ENCODE data around the gene CTSD.
"Not testable (repeated sequence)": the region's sequence is repeated elsewhere in the genome, so short reads cannot be mapped to it uniquely, and the experiment has no call there.

Gene CTSD

GRCh38 chr11:1763796-1764661, at the start of gene CTSD:
Gene CTSD (minus strand): TSS chr11:1763927. CDS start chr11:1763859, 68 bp downstream.
- H3K9ac ChIP-seq (ENCODE audit: low read length) = peak within 1 kb of the TSS; percentile 43
- peak within 1 kb of the TSS; percentile 79 for H3K4me3 ChIP-seq (ENCODE audit: low read length)
- peak within 1 kb of the TSS; percentile 57 for H3K27ac ChIP-seq (ENCODE audit: low read depth, low read length)
- no peaks in the 10 kb centered on the region for H3K27me3 ChIP-seq (ENCODE audit: control insufficient read depth, insufficient read depth, low read length)
- H3K4me1 ChIP-seq (ENCODE audit: control insufficient read depth, insufficient read depth, low read length) = peaks cover 7% of the 10 kb centered on the region
- peaks cover 10% of the 10 kb centered on the region for H3K36me3 ChIP-seq (ENCODE audit: control insufficient read depth, insufficient read depth, low read length)

GRCh38 chr11:1813356-1813755, 49.6 kb upstream of the CTSD start:
- H3K4me1 ChIP-seq (ENCODE audit: control insufficient read depth, insufficient read depth, low read length); H3K27me3 ChIP-seq (ENCODE audit: control insufficient read depth, insufficient read depth, low read length); H3K36me3 ChIP-seq (ENCODE audit: control insufficient read depth, insufficient read depth, low read length); H3K9ac ChIP-seq (ENCODE audit: low read length); H3K4me3 ChIP-seq (ENCODE audit: low read length); H3K27ac ChIP-seq (ENCODE audit: low read depth, low read length): not testable (repeated sequence)

- no peak overlapping the region for H3K4me3 ChIP-seq (ENCODE audit: low read length)
- no peaks in the 10 kb centered on the region for H3K4me1 ChIP-seq (ENCODE audit: control insufficient read depth, insufficient read depth, low read length)
- no peak overlapping the region for H3K9ac ChIP-seq (ENCODE audit: low read length)
- H3K27me3 ChIP-seq (ENCODE audit: control insufficient read depth, insufficient read depth, low read length) = peaks cover 2% of the 10 kb centered on the region
- no peaks in the 10 kb centered on the region for H3K36me3 ChIP-seq (ENCODE audit: control insufficient read depth, insufficient read depth, low read length)
- no peak overlapping the region for H3K27ac ChIP-seq (ENCODE audit: low read depth, low read length)
Observed at GRCh38 chr11:1812801-1813200, 49.1 kb upstream of the CTSD start.

GRCh38 chr11:1812274-1812673, 48.5 kb upstream of the CTSD start:
- Histone ChIP-seq H3K27me3 (ENCODE audit: control insufficient read depth, insufficient read depth, low read length) (peaks cover 2% of the 10 kb centered on the region), H3K9ac (ENCODE audit: low read length) (no peak overlapping the region)

GRCh38 chr11:1810761-1811160, 47.0 kb upstream of the CTSD start:
- H3K36me3 ChIP-seq (ENCODE audit: control insufficient read depth, insufficient read depth, low read length) = no peaks in the 10 kb centered on the region
- H3K27me3 ChIP-seq (ENCODE audit: control insufficient read depth, insufficient read depth, low read length) = peaks cover 2% of the 10 kb centered on the region
- H3K27ac ChIP-seq (ENCODE audit: low read depth, low read length) = no peak overlapping the region
- no peak overlapping the region for H3K4me3 ChIP-seq (ENCODE audit: low read length)
- no peak overlapping the region for H3K9ac ChIP-seq (ENCODE audit: low read length)
- no peaks in the 10 kb centered on the region for H3K4me1 ChIP-seq (ENCODE audit: control insufficient read depth, insufficient read depth, low read length)

More at GRCh38 chr11:1812274-1812673, 48.5 kb upstream of the CTSD start:
- no peaks in the 10 kb centered on the region for H3K4me1 ChIP-seq (ENCODE audit: control insufficient read depth, insufficient read depth, low read length)
- no peak overlapping the region for H3K4me3 ChIP-seq (ENCODE audit: low read length)
- no peak overlapping the region for H3K27ac ChIP-seq (ENCODE audit: low read depth, low read length)
- H3K36me3 ChIP-seq (ENCODE audit: control insufficient read depth, insufficient read depth, low read length) = no peaks in the 10 kb centered on the region

- Histone ChIP-seq H3K4me3 (ENCODE audit: low read length) (no peak overlapping the region), H3K4me1 (ENCODE audit: control insufficient read depth, insufficient read depth, low read length) (no peaks in the 10 kb centered on the region), H3K9ac (ENCODE audit: low read length) (no peak overlapping the region), H3K36me3 (ENCODE audit: control insufficient read depth, insufficient read depth, low read length) (no peaks in the 10 kb centered on the region), H3K27ac (ENCODE audit: low read depth, low read length) (no peak overlapping the region), H3K27me3 (ENCODE audit: control insufficient read depth, insufficient read depth, low read length) (peaks cover 3% of the 10 kb centered on the region)
Observed at GRCh38 chr11:1807264-1807995, 43.7 kb upstream of the CTSD start.

GRCh38 chr11:1805525-1805924, 41.8 kb upstream of the CTSD start:
- no peaks in the 10 kb centered on the region for H3K4me1 ChIP-seq (ENCODE audit: control insufficient read depth, insufficient read depth, low read length)
- H3K27ac ChIP-seq (ENCODE audit: low read depth, low read length) = no peak overlapping the region
- H3K36me3 ChIP-seq (ENCODE audit: control insufficient read depth, insufficient read depth, low read length) = no peaks in the 10 kb centered on the region
- H3K27me3 ChIP-seq (ENCODE audit: control insufficient read depth, insufficient read depth, low read length) = peaks cover 3% of the 10 kb centered on the region
- no peak overlapping the region for H3K9ac ChIP-seq (ENCODE audit: low read length)
- no peak overlapping the region for H3K4me3 ChIP-seq (ENCODE audit: low read length)

- not testable (repeated sequence) for H3K4me1 ChIP-seq (ENCODE audit: control insufficient read depth, insufficient read depth, low read length); H3K27me3 ChIP-seq (ENCODE audit: control insufficient read depth, insufficient read depth, low read length); H3K9ac ChIP-seq (ENCODE audit: low read length)
Observed at GRCh38 chr11:1803835-1804519, 40.2 kb upstream of the CTSD start.

GRCh38 chr11:1803246-1803645, 39.5 kb upstream of the CTSD start:
- H3K9ac ChIP-seq (ENCODE audit: low read length) = no peak overlapping the region
- H3K4me3 ChIP-seq (ENCODE audit: low read length) = no peak overlapping the region
- no peak overlapping the region for H3K27ac ChIP-seq (ENCODE audit: low read depth, low read length)
- no peaks in the 10 kb centered on the region for H3K4me1 ChIP-seq (ENCODE audit: control insufficient read depth, insufficient read depth, low read length)
- H3K27me3 ChIP-seq (ENCODE audit: control insufficient read depth, insufficient read depth, low read length) = peaks cover 3% of the 10 kb centered on the region
- no peaks in the 10 kb centered on the region for H3K36me3 ChIP-seq (ENCODE audit: control insufficient read depth, insufficient read depth, low read length)

More at GRCh38 chr11:1803835-1804519, 40.2 kb upstream of the CTSD start:
- not testable (repeated sequence) for H3K4me3 ChIP-seq (ENCODE audit: low read length); H3K36me3 ChIP-seq (ENCODE audit: control insufficient read depth, insufficient read depth, low read length); H3K27ac ChIP-seq (ENCODE audit: low read depth, low read length)

- no peak overlapping the region for H3K9ac ChIP-seq (ENCODE audit: low read length)
Observed at GRCh38 chr11:1797391-1798125, 33.8 kb upstream of the CTSD start.

GRCh38 chr11:1796413-1797011, 32.8 kb upstream of the CTSD start:
- Histone ChIP-seq H3K27ac (ENCODE audit: low read depth, low read length) (no peak overlapping the region), H3K4me1 (ENCODE audit: control insufficient read depth, insufficient read depth, low read length) (no peaks in the 10 kb centered on the region), H3K4me3 (ENCODE audit: low read length) (no peak overlapping the region), H3K9ac (ENCODE audit: low read length) (no peak overlapping the region), H3K27me3 (ENCODE audit: control insufficient read depth, insufficient read depth, low read length) (no peaks in the 10 kb centered on the region), H3K36me3 (ENCODE audit: control insufficient read depth, insufficient read depth, low read length) (no peaks in the 10 kb centered on the region)

More at GRCh38 chr11:1797391-1798125, 33.8 kb upstream of the CTSD start:
- H3K27me3 ChIP-seq (ENCODE audit: control insufficient read depth, insufficient read depth, low read length) = no peaks in the 10 kb centered on the region
- no peaks in the 10 kb centered on the region for H3K4me1 ChIP-seq (ENCODE audit: control insufficient read depth, insufficient read depth, low read length)
- no peaks in the 10 kb centered on the region for H3K36me3 ChIP-seq (ENCODE audit: control insufficient read depth, insufficient read depth, low read length)
- no peak overlapping the region for H3K4me3 ChIP-seq (ENCODE audit: low read length)
- no peak overlapping the region for H3K27ac ChIP-seq (ENCODE audit: low read depth, low read length)

All from rectal smooth muscle tissue (tissue), 1 donor.